Osteoblast (primary cell): ENCODE measurements around the gene BID. TPM values are rescaled to one million over a fixed set of nuclear protein-coding genes. Genes with fewer than 3 reads are reported as not detected.

ENCODE experiments used
- DNase-seq: peaks from one replicate; pipeline ENCODE4 v3.0.0; 2011; ENCODE audit warnings: low spot score, mixed read lengths; ENCODE audit not compliant: insufficient read length; ENCODE audit errors: missing footprints
- H2AFZ ChIP-seq: 2 replicates; pipeline ENCODE4 v1.6.0; 2011; ENCODE audit warnings: mild to moderate bottlenecking, low read length
- H3K27ac ChIP-seq: 2 replicates; pipeline ENCODE4 v1.5.1; 2011; ENCODE audit warnings: mild to moderate bottlenecking, low read depth, low read length, moderate library complexity
- H3K27me3 ChIP-seq: 2 replicates; pipeline ENCODE4 v1.6.0; 2012; ENCODE audit warnings: mild to moderate bottlenecking, control low read depth, inconsistent platforms, low read length, moderate library complexity; ENCODE audit not compliant: insufficient read depth
- H3K36me3 ChIP-seq: 2 replicates; pipeline ENCODE4 v1.5.1; 2011; ENCODE audit warnings: mild to moderate bottlenecking, low read length, control low read depth, moderate library complexity; ENCODE audit not compliant: insufficient read depth
- H3K4me1 ChIP-seq: 2 replicates; pipeline ENCODE4 v1.5.1; 2011; ENCODE audit warnings: mild to moderate bottlenecking, low read length, control low read depth, moderate library complexity; ENCODE audit not compliant: insufficient read depth
- H3K4me2 ChIP-seq: 2 replicates; pipeline ENCODE4 v1.6.0; 2011; ENCODE audit warnings: mild to moderate bottlenecking, low read length; ENCODE audit not compliant: insufficient read depth
- H3K4me3 ChIP-seq: fragments of 200-600 bp; sonication (generic); 3 replicates; pipeline ENCODE4 v1.5.1; 2012; ENCODE audit warnings: mild to moderate bottlenecking, low read length, inconsistent platforms; ENCODE audit not compliant: insufficient read depth
- H3K79me2 ChIP-seq: 2 replicates; pipeline ENCODE4 v1.6.0; 2012; ENCODE audit warnings: mild to moderate bottlenecking, low read length, control low read depth, inconsistent platforms; ENCODE audit not compliant: insufficient read depth
- H3K9me3 ChIP-seq: 2 replicates; pipeline ENCODE4 v1.5.1; 2011; ENCODE audit warnings: low read depth, low read length, control low read depth
- H4K20me1 ChIP-seq: 2 replicates; pipeline ENCODE4 v1.6.0; 2012; ENCODE audit warnings: mild to moderate bottlenecking, low read length, control low read depth; ENCODE audit not compliant: insufficient read depth
- total RNA-seq: library from RNA; depleted of rRNA; stranded (reverse); fragments of >200 nt; gene quantifications from 2 replicates; pipeline ENCODE4 v1.2.3, GENCODE V29; 2012
- TF ChIP-seq, protein P1 (sequence below): IDR thresholded peaks from 2 replicates; pipeline ENCODE4 v1.5.1; 2011; ENCODE audit warnings: mild to moderate bottlenecking, low read depth, low read length, moderate library complexity; ENCODE audit errors: extremely low read depth

The BID gene
- total RNA-seq, 1 donor = 16.3 TPM

DNA sequence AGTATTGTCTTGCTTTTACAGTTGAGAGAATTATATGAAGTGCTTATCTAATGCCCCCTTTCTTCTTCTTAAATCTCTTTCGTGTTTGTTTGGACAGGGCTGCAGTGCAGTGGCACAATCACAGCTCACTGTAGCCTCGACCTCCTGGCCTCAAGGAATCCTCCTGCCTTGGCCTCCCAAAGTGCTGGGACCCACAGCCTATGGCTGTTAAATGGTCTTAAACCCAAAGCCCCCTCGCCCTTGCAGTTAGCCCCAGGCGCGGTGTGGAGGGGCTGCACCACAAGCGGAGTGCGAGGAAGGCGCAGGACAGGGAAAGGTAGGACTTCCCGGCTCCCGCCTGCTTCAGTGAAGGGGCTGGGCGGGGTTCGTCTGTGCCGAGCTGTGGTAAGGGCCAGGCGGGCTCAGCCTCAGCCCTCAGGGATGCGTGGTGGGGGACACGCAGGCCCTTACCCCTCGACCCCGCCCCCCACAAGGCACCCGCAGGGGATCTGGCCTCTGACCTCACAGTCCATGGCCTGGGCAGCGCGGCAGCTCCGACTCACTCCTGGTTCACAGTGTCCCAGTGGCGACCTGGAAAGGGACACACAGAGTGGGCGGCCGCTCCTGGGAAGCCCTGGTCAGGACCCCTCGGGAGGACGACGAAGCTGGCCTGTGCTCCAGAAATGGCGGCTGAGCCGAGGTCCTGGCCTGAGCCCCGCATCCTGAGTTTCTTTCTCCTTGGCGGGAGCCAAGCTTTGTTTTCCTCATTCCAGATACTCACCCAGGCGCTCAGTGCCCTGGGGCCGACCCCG, 24.5 kb downstream of the BID start:
- Histone ChIP-seq H3K27me3 (no peaks in the 10 kb centered on the region), H4K20me1 (peaks cover 10% of the 10 kb centered on the region), H3K9me3 (no peaks in the 10 kb centered on the region), H3K4me3 (no peak overlapping the region), H3K4me2 (no peak overlapping the region), H3K36me3 (no peaks in the 10 kb centered on the region), H3K4me1 (peaks cover 5% of the 10 kb centered on the region), H3K79me2 (no peaks in the 10 kb centered on the region), H2AFZ (no peak overlapping the region), H3K27ac (no peak overlapping the region)
- TF ChIP-seq, protein P1, sequence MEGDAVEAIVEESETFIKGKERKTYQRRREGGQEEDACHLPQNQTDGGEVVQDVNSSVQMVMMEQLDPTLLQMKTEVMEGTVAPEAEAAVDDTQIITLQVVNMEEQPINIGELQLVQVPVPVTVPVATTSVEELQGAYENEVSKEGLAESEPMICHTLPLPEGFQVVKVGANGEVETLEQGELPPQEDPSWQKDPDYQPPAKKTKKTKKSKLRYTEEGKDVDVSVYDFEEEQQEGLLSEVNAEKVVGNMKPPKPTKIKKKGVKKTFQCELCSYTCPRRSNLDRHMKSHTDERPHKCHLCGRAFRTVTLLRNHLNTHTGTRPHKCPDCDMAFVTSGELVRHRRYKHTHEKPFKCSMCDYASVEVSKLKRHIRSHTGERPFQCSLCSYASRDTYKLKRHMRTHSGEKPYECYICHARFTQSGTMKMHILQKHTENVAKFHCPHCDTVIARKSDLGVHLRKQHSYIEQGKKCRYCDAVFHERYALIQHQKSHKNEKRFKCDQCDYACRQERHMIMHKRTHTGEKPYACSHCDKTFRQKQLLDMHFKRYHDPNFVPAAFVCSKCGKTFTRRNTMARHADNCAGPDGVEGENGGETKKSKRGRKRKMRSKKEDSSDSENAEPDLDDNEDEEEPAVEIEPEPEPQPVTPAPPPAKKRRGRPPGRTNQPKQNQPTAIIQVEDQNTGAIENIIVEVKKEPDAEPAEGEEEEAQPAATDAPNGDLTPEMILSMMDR = no peak
- peak; percentile 38 for DNase-seq

DNA sequence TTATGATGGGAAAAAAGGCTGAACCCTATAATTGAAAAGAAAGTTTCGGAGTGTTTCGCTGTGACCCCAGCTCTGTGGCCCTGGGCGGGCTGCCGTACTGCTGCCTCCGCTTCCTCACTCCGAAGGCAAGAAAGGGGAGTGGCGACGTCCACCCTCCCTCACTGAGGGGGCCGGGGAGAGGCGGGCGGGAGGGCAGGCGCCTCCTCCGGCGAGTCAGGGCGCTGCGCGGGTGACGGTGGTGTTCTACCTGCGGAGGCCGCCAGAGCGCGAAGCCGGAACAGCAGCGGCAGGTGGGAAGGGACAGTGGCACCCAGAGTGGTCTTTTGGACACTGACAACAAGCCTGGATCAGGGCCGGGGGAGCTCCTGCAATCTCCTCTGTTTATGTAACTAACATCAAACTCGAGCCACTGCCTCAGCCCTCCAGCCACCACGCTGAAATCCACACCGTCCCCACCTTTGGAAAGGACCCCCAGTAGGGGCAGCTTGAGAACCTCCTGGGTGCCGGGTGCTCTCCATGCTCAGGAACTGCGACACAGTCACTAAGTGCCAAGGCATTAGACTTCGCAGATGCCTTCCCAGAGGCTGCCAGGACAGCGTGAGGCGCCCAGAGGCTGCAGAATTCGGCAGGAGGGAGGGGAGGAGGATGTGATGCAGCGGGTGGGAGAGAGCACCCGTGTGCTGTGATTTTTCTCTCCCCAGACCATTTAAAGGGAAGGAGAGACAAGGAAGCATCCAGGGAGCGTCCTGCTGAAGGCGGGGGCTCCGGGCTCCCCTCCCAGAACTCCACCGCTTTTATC, 25.5 kb downstream of the BID start:
- Histone ChIP-seq H3K27me3 (no peaks in the 10 kb centered on the region), H3K9me3 (no peaks in the 10 kb centered on the region), H3K79me2 (no peaks in the 10 kb centered on the region), H4K20me1 (peaks cover 10% of the 10 kb centered on the region), H3K27ac (no peak overlapping the region), H3K4me1 (peaks cover 5% of the 10 kb centered on the region), H2AFZ (no peak overlapping the region), H3K36me3 (no peaks in the 10 kb centered on the region), H3K4me2 (no peak overlapping the region), H3K4me3 (no peak overlapping the region)
- TF ChIP-seq, protein P1 = no peak
- DNase-seq = peak; percentile 27

DNA sequence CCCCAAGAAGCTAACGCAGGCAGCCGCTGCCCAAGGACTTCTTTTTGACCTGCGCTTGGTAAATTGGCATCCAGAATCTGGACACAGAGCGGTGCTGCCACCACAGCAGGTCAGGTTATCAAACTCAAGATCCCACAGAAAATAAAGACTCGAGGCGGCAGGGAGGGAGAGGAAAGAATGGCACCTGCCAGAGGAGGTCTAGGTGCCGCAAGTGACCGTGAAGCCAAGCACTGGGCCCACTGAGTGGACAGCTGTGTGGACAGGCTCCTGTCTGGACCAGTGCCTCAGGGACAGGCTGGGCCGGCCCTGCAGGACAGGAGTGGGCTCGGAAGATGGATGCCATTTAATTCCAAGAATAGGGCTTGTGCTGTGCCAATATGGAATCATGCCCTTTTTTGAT, 27.4 kb downstream of the BID start:
- TF ChIP-seq, protein P1 = no peak
- Histone ChIP-seq H3K4me3 (no peak overlapping the region), H3K27me3 (no peaks in the 10 kb centered on the region), H3K4me1 (no peaks in the 10 kb centered on the region), H3K4me2 (no peak overlapping the region), H2AFZ (no peak overlapping the region), H3K27ac (no peak overlapping the region), H4K20me1 (peaks cover 9% of the 10 kb centered on the region), H3K36me3 (no peaks in the 10 kb centered on the region), H3K79me2 (no peaks in the 10 kb centered on the region), H3K9me3 (no peaks in the 10 kb centered on the region)
- peak; percentile 75 for DNase-seq

DNA sequence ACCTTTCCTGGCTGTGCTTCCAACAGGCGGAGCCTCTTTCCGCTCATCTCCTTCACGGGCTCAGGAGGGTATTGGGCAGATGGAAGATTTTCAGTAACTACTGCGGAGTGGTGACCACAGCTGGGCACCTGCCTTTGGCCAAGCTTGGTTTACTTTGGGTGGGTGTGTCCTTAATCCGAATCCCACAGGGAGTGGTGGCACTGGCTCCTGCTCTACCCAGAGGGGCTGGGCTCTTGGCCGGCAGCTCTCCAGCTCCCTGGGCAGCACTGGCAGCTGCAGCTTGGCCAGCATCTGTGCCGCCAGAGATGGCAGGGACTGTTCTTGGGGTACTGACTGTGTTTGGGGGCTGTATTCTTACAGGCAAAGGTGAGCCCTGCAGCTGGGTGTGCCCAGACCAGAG, 29.8 kb downstream of the BID start:
- H2AFZ ChIP-seq = no peak overlapping the region
- TF ChIP-seq, protein P1 = no peak
- no peaks in the 10 kb centered on the region for H3K4me1 ChIP-seq
- H3K9me3 ChIP-seq = no peaks in the 10 kb centered on the region
- H3K79me2 ChIP-seq = no peaks in the 10 kb centered on the region
- H3K27me3 ChIP-seq = no peaks in the 10 kb centered on the region
- H3K27ac ChIP-seq = no peak overlapping the region
- H3K4me2 ChIP-seq = no peak overlapping the region
- peaks cover 10% of the 10 kb centered on the region for H4K20me1 ChIP-seq
- no peak for DNase-seq
- no peaks in the 10 kb centered on the region for H3K36me3 ChIP-seq
- no peak overlapping the region for H3K4me3 ChIP-seq
